Thoracic aorta (tissue), 2 donors: ENCODE data around the gene POLK. TPM values are rescaled to one million over a fixed set of nuclear protein-coding genes. Genes with fewer than 3 reads are reported as not detected.

Experiments used
- ATAC-seq: fragments of 150-250 bp; one replicate; pipeline ENCODE4 v1.8.0; 2017; ENCODE audit warnings: low read depth; ENCODE audit not compliant: insufficient number of reproducible peaks, low FRiP score
- DNase-seq: peaks from one replicate; pipeline ENCODE4 v3.0.0-alpha.2; 2020; ENCODE audit warnings: low spot score
- H3K27ac ChIP-seq, 2 donors: fragments of 200-600 bp; sonication (generic); 1 replicate in 1 of 2; 2 replicates in 1 of 2; pipeline ENCODE4 v1.5.1; 2016; ENCODE audit warnings: mild to moderate bottlenecking in 2 of 2, moderate library complexity in 2 of 2
- H3K27me3 ChIP-seq: fragments of 200-600 bp; sonication (generic); replicated peaks from 2 replicates; pipeline ENCODE4 v1.6.0; 2016; ENCODE audit warnings: mild to moderate bottlenecking; ENCODE audit not compliant: insufficient read depth
- H3K36me3 ChIP-seq: fragments of 200-600 bp; sonication (generic); one replicate; pipeline ENCODE4 v1.5.1; 2016
- H3K4me1 ChIP-seq, 2 donors: fragments of 200-600 bp; sonication (generic); 1 replicate in 1 of 2; 2 replicates in 1 of 2; pipeline versions ENCODE4 v1.5.1 to v1.6.0; 2016; ENCODE audit warnings: low read depth in 2 of 2, mild to moderate bottlenecking in 1 of 2; ENCODE audit not compliant: control insufficient read depth in 1 of 2
- H3K4me3 ChIP-seq: fragments of 200-600 bp; sonication (generic); 2 replicates; pipeline ENCODE4 v1.5.1; 2016; ENCODE audit warnings: mild to moderate bottlenecking
- H3K9me3 ChIP-seq: fragments of 200-600 bp; sonication (generic); 2 replicates; pipeline ENCODE4 v1.5.1; 2016
- total RNA-seq, 2 donors: library from RNA; depleted of rRNA; stranded (reverse); fragments of >200 nt; gene quantifications; one replicate each; pipeline versions ENCODE4 v1.1.0 to v1.2.3, GENCODE V29; 2016
- TF ChIP-seq, protein P1 (sequence below): fragments of 200-600 bp; sonication (generic); IDR thresholded peaks from one replicate; pipeline ENCODE4 v1.5.1; 2019; ENCODE audit warnings: antibody characterized with exemption

Gene POLK
- total RNA-seq, 2 donors from 2014 or later: 48.2 to 51.4 TPM

DNA sequence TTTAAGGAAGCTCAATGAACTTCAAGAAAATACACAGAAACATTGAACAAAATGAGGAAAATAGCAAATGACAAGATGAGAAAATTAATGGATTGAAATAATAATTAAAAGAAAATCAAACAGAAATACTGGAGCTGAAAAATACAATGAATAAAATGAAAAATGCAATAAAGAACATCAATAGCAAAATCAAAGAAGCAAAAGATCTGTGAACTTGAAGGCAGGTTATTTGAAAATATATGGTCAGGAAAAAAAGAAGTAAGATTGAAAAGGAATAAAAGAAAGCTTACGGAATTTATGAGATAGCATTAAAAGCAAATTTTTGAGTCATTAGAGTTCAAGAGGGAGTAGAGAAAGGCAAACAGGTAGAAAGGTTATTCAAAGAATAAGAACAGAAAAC lies 42.7 kb upstream of the POLK start:
- Histone ChIP-seq H3K4me1 (peaks cover 7 to 13% of the 10 kb centered on the region in 2 donors), H3K4me3 (no peak overlapping the region), H3K36me3 (no peaks in the 10 kb centered on the region), H3K27ac (no peak overlapping the region), H3K9me3 (peaks cover 18% of the 10 kb centered on the region), H3K27me3 (no peaks in the 10 kb centered on the region)
- TF ChIP-seq, protein P1, sequence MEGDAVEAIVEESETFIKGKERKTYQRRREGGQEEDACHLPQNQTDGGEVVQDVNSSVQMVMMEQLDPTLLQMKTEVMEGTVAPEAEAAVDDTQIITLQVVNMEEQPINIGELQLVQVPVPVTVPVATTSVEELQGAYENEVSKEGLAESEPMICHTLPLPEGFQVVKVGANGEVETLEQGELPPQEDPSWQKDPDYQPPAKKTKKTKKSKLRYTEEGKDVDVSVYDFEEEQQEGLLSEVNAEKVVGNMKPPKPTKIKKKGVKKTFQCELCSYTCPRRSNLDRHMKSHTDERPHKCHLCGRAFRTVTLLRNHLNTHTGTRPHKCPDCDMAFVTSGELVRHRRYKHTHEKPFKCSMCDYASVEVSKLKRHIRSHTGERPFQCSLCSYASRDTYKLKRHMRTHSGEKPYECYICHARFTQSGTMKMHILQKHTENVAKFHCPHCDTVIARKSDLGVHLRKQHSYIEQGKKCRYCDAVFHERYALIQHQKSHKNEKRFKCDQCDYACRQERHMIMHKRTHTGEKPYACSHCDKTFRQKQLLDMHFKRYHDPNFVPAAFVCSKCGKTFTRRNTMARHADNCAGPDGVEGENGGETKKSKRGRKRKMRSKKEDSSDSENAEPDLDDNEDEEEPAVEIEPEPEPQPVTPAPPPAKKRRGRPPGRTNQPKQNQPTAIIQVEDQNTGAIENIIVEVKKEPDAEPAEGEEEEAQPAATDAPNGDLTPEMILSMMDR: no peak
- no peak for ATAC-seq
- DNase-seq: no peak

DNA sequence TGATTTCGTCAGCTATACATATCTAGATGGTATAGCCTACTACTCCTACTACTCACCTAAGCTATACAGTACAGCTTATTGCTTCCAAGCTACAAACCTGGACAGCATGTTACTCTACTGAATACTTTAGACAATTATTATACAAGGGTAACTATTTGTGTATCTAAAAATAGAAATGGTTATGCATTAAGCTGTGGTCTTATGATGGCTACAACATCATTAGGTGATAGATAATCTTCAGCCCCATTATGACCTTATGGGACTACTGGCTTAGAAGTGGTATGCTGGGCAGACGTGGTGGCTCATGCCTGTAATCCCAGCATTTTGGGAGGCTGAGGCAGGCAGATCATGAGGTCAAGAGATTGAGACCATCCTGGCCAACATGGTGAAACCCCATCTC lies 40.5 kb upstream of the POLK start:
- ATAC-seq (no peak), DNase-seq (no peak)
- H3K9me3 ChIP-seq: peaks cover 18% of the 10 kb centered on the region
- no peaks in the 10 kb centered on the region for H3K4me1 ChIP-seq
- TF ChIP-seq, protein P1: no peak
- no peak overlapping the region for H3K4me3 ChIP-seq
- H3K36me3 ChIP-seq: no peaks in the 10 kb centered on the region
- H3K27ac ChIP-seq: no peak overlapping the region
- H3K27me3 ChIP-seq: no peaks in the 10 kb centered on the region

DNA sequence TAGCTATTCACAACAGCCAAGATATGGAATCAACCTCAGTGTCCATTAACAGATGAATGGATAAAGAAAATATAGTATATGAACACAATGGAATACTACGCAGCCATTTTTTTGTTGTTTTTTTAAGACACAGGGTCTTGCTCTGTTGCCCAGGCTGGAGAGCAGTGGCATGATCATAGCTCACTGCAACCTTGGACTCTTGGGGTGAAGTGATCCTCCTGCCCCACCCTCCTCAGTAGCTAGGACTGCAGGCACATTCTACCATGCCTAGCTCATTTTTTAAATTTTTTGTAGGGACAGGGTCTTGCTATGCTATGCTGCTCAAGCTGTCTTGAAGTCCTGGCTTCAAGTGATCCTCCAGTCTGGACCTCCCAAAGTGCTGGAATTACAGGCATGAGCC lies 38.7 kb upstream of the POLK start:
- TF ChIP-seq, protein P1: no peak
- Histone ChIP-seq H3K27me3 (no peaks in the 10 kb centered on the region), H3K4me1 (no peaks in the 10 kb centered on the region), H3K27ac (no peak overlapping the region), H3K4me3 (no peak overlapping the region), H3K9me3 (peaks cover 18% of the 10 kb centered on the region), H3K36me3 (no peaks in the 10 kb centered on the region)
- no peak for DNase-seq
- no peak for ATAC-seq

DNA sequence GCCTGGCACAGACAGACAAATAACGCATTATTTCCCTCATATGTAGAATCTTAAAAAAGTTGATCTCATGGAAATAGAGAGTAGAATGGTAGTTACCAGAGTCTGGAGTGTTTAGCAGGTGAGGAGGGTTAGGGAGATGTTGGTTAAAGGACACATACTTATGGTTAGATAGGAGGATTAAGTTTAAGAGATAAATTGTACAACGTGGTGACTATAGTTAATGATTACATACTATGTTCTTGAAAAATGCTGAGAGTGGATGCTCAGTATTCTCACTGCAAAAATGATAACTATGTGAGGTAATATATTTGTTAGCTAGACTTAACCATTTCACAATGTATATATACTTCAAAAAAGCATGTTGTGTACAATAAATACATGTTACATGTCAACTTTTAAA lies 38.2 kb upstream of the POLK start:
- no peaks in the 10 kb centered on the region for H3K4me1 ChIP-seq
- H3K27me3 ChIP-seq: no peaks in the 10 kb centered on the region
- H3K9me3 ChIP-seq: peaks cover 14% of the 10 kb centered on the region
- no peak overlapping the region for H3K4me3 ChIP-seq
- ATAC-seq (no peak), DNase-seq (no peak)
- TF ChIP-seq, protein P1: no peak
- no peaks in the 10 kb centered on the region for H3K36me3 ChIP-seq
- H3K27ac ChIP-seq: no peak overlapping the region

DNA sequence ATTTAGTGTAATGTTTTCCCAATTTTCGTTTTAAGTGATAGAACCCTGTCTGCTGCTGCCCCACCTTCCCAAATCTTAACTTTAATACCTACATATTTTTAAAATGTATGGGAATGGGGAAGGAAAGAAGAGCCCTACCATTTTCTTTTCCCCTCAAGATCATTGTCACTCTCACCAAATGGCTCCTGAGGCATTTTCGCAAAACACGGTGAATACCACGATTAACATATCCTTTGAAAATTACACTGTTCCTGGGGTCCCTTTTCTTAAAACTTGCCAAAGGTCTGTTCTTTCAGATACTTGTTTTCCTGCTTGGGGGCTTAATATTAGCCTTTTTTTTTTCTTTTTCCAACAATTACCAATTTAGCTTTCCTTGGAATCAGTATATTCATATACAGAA lies 36.3 kb upstream of the POLK start:
- Histone ChIP-seq H3K27ac (no peak overlapping the region), H3K9me3 (no peaks in the 10 kb centered on the region), H3K4me1 (no peaks in the 10 kb centered on the region), H3K36me3 (no peaks in the 10 kb centered on the region), H3K4me3 (no peak overlapping the region), H3K27me3 (no peaks in the 10 kb centered on the region)
- TF ChIP-seq, protein P1: no peak
- no peak for ATAC-seq
- DNase-seq: no peak
